ENCODE results near the gene KCNT2.
"Not testable (repeated sequence)": the region's sequence is repeated elsewhere in the genome, so short reads cannot be mapped to it uniquely, and the experiment has no call there.

KCNT2 gene

DNA sequence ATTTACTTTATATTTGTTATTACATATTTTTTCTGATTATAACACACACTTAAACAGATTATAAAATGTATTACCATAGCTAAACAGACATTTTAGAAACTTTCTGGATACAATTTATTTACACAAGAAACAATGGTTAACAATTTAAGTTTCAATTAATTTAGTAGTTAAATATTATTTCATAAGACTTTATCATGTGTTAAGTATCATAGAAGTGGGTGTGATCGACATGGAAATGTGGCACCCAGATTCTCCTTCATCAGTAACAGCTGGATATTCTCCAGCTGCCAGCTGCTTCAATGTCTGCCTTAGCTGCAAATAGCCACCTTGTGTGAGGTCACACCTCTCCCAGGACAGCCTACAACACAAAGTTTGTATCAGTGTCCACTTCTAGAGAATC is 97.8 kb downstream of the KCNT2 start:
- DNase-seq = no peak

GRCh38 chr1:196504224-196504623 is 104.0 kb downstream of the KCNT2 start:
- not testable (repeated sequence) for DNase-seq

DNA sequence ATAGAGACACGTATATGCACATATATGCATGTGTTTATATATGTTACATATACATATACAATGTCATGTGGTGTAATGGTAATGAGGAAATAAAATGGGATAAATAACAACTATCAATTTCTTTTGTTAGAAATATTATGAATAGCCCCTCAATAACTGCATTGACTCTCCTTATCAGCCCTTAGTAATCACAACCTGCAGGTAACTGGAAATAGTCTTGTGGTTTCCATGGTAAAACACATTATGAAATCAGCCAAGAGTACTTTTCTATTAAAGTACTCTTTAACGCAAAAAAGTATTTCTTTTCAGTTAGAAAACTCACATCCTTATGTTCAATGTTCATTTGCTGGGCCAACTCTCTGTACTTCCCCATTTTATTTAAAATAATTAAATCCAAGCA is 105.8 kb downstream of the KCNT2 start:
- DNase-seq = no peak

- no peak for DNase-seq
These were observed 106.3 kb downstream of the KCNT2 start for GRCh38 chr1:196501760-196502428.

- no peak for DNase-seq
These were observed 110.4 kb downstream of the KCNT2 start for GRCh38 chr1:196497817-196498216.

DNA sequence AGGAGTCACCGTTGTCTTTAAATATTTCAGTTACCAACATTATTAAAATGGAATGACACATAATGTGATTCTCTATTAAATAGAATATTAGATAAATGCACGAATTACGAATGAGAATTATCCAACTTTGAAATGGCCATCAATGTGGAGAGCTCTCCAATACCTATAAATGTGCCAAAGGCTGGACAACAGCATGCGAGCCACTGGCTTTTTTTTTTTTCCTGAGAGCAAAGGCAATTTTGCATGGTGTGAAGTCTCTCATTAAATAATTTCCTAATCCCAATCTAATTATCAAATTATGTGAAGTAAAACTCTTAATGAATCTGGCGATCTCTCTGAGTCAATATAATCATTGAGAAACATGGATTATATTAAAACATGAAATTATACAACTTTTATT is 113.5 kb downstream of the KCNT2 start:
- DNase-seq = no peak

- DNase-seq = no peak
These were observed 114.4 kb downstream of the KCNT2 start for GRCh38 chr1:196493881-196494280.

GRCh38 chr1:196488579-196488978 is 119.7 kb downstream of the KCNT2 start:
- DNase-seq = no peak

GRCh38 chr1:196486346-196486745 is 121.9 kb downstream of the KCNT2 start:
- DNase-seq = no peak

DNA sequence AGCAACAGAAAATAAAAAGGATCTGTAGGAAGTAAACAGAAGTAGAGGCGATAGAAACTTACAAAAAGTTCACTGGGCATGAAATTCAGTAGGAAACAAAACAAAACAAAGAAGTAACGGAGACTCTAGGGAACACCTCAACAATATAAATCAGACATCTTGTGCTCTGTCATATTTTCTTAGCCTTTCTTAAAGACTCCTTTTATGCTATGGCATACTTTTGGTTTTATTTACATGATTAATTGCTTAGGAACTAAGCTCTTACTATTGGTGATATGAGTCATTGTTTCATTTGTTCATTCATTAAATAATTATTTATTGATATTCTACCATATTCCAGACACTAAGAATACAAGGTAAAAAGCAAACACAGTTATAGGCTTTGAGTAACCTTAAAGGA is 126.6 kb downstream of the KCNT2 start:
- DNase-seq = no peak

- no peak for DNase-seq
These were observed 131.0 kb downstream of the KCNT2 start for GRCh38 chr1:196477262-196477661.

DNA sequence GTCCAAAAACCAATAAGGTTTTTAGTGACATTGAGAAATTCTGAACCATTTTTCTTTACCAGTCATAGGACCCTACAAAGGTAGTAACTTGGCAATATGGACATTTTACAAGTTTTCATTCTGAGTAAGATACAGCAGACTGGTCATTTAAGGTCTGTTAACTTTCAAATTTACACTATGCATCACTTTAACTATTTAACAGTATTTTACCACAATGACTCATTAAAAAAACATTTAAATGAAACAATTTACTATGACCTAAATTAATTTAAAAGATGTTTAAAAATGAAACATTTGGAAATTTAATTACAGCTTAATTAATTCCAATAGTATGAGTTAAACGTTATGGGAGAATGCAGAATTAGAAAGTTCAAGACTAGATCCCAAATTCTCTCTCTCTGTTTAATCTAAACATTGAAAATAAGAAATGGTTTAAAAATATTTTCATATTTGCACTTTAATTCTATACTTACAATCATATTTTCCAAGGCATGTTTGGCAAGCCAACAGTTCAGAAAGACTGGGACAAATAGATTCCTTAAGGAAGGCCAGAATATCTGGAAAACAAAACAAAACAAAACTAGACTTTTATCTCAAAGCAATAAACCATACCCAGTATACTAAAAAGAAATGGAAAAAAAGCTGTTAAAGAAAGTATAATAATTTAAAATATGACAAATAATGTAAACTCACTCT is 140.9 kb downstream of the KCNT2 start:
- DNase-seq = no peak

GRCh38 chr1:196466654-196467053 is 141.6 kb downstream of the KCNT2 start:
- no peak for DNase-seq

- no peak for DNase-seq
These were observed 142.1 kb downstream of the KCNT2 start for GRCh38 chr1:196466166-196466565.

DNA sequence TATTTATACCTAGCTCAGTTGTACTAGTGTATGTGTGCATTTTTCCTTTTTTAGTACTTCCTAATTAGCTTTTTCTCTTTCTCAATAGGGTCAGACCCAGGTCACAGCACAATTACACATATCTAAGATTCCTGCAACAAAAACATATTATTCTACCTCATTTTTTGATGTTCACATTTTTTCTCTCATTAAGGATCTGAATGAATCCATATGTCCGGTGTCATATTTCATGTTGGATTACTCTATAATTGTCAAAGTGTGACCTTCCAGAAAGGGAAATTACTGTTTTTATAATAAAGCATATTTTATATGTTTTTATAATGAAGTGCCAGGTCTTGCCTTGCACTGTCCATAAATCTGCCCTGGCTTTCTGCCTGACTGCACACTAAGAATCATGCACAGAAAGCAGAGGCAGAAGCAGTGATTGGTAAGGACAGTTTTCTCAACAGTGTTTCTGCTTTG is 143.7 kb downstream of the KCNT2 start:
- no peak for DNase-seq

GRCh38 chr1:196462086-196462485 is 146.2 kb downstream of the KCNT2 start:
- DNase-seq = no peak

GRCh38 chr1:196461521-196461920 is 146.7 kb downstream of the KCNT2 start:
- no peak for DNase-seq

- DNase-seq = no peak
These were observed 148.9 kb downstream of the KCNT2 start for GRCh38 chr1:196459383-196459782.

- no peak for DNase-seq
These were observed 153.4 kb downstream of the KCNT2 start for GRCh38 chr1:196454792-196455191.

GRCh38 chr1:196451103-196451502 is 157.1 kb downstream of the KCNT2 start:
- DNase-seq = no peak

GRCh38 chr1:196450143-196451095 is 157.8 kb downstream of the KCNT2 start:
- DNase-seq = no peak

GRCh38 chr1:196449460-196449859 is 158.8 kb downstream of the KCNT2 start:
- DNase-seq = no peak

DNA sequence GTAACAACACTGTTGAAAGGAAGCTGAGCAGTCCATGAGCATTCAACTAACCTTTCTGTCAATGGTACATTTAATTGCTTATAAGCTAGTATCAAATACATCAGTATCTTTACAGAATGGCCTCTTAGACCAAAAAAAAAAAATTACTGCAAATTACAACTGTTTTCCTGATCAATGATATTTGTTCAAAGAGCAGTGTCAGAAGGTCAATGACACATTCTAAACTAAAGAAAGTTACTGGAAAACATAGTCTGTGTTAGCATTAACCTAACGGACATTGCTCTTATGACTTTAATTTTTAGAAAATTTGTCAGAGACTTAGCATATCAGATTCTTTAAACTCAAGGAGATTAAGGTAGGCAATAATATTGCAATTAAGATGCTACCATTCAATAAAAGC is 162.5 kb downstream of the KCNT2 start:
- DNase-seq = no peak

GRCh38 chr1:196444634-196445033 is 163.6 kb downstream of the KCNT2 start:
- DNase-seq = no peak

Data from activated CD4-positive, alpha-beta T cell treated with anti-CD3 and anti-CD28 coated beads, Interleukin-2, amount 50 U/mL, for 16 hours (primary cell).